ENCODE data around the gene SORT1.

DNA sequence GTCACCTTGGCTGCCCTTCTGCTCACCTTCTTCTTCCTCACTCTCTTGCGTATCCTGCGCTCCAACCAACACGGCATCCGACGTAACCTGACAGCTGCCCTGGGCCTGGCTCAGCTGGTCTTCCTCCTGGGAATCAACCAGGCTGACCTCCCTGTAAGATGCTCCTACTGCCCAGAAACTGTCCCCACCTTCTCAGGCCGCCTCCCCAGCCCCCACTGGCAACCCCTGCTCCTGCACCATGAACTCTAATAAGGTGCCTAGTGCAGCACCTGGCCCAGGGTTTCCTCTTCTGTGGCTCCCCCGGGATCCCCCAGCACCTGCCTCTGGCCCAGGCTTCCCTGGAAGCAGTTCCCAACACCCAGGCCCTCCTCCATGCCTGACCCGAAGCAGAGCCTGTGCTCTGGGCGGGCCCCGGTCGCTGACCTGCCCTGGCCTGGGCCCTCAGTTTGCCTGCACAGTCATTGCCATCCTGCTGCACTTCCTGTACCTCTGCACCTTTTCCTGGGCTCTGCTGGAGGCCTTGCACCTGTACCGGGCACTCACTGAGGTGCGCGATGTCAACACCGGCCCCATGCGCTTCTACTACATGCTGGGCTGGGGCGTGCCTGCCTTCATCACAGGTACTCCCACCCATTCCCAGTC is 127.6 kb downstream of the SORT1 start:
- no peak for TF ChIP-seq POLR2A (IDR thresholded peaks at IDR 0.05)
- TF ChIP-seq, protein P1, sequence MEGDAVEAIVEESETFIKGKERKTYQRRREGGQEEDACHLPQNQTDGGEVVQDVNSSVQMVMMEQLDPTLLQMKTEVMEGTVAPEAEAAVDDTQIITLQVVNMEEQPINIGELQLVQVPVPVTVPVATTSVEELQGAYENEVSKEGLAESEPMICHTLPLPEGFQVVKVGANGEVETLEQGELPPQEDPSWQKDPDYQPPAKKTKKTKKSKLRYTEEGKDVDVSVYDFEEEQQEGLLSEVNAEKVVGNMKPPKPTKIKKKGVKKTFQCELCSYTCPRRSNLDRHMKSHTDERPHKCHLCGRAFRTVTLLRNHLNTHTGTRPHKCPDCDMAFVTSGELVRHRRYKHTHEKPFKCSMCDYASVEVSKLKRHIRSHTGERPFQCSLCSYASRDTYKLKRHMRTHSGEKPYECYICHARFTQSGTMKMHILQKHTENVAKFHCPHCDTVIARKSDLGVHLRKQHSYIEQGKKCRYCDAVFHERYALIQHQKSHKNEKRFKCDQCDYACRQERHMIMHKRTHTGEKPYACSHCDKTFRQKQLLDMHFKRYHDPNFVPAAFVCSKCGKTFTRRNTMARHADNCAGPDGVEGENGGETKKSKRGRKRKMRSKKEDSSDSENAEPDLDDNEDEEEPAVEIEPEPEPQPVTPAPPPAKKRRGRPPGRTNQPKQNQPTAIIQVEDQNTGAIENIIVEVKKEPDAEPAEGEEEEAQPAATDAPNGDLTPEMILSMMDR (IDR thresholded peaks at IDR 0.05) = no peak
